GM19043 (cell line): ENCODE results near the gene TRABD2B.

Experiments used
- ATAC-seq: cut with Tn5 transposase; IDR thresholded peaks from one replicate; pipeline ENCODE4 v1.9.1; 2021; ENCODE audit warnings: low read depth; ENCODE audit not compliant: unreplicated experiment

TRABD2B gene

GRCh38 chr1:47784497-47784822 lies 212.7 kb downstream of the TRABD2B start:
- no peak for ATAC-seq

GRCh38 chr1:47783638-47784496 lies 213.3 kb downstream of the TRABD2B start:
- no peak for ATAC-seq

- ATAC-seq = no peak
Observed at GRCh38 chr1:47782414-47783166, 214.6 kb downstream of the TRABD2B start.

GRCh38 chr1:47781171-47781959 lies 215.8 kb downstream of the TRABD2B start:
- ATAC-seq = no peak

GRCh38 chr1:47780469-47780995 lies 216.7 kb downstream of the TRABD2B start:
- no peak for ATAC-seq

GRCh38 chr1:47779613-47780012 lies 217.6 kb downstream of the TRABD2B start:
- ATAC-seq = no peak

- no peak for ATAC-seq
Observed at GRCh38 chr1:47778280-47778679, 218.9 kb downstream of the TRABD2B start.

- no peak for ATAC-seq
Observed at GRCh38 chr1:47777322-47777721, 219.9 kb downstream of the TRABD2B start.

- ATAC-seq = no peak
Observed at GRCh38 chr1:47776667-47777131, 220.5 kb downstream of the TRABD2B start.

- ATAC-seq = no peak
Observed at GRCh38 chr1:47774986-47775834, 222.0 kb downstream of the TRABD2B start.

GRCh38 chr1:47772960-47773682 lies 224.1 kb downstream of the TRABD2B start:
- ATAC-seq = no peak

GRCh38 chr1:47772281-47772680 lies 224.9 kb downstream of the TRABD2B start:
- ATAC-seq = no peak

GRCh38 chr1:47771751-47772150 lies 225.4 kb downstream of the TRABD2B start:
- no peak for ATAC-seq

- no peak for ATAC-seq
Observed at GRCh38 chr1:47769983-47770382, 227.2 kb downstream of the TRABD2B start.

GRCh38 chr1:47769295-47769694 lies 227.9 kb downstream of the TRABD2B start:
- ATAC-seq = no peak

- ATAC-seq = no peak
Observed at GRCh38 chr1:47767741-47768100, 229.5 kb downstream of the TRABD2B start.

GRCh38 chr1:47766832-47767740 lies 230.1 kb downstream of the TRABD2B start:
- ATAC-seq = no peak

- ATAC-seq = no peak
Observed at GRCh38 chr1:47765742-47766485, 231.3 kb downstream of the TRABD2B start.
